Mesenteric fat pad (tissue), 1 donor: ENCODE data around the gene SMAD4. TPM values are rescaled to one million over a fixed set of nuclear protein-coding genes. Genes with fewer than 3 reads are reported as not detected.
"Not testable (repeated sequence)": the region's sequence is repeated elsewhere in the genome, so short reads cannot be mapped to it uniquely, and the experiment has no call there.

Experiments
- DNase-seq: peaks from one replicate; pipeline ENCODE4 v3.0.0-alpha.2; 2020; ENCODE audit warnings: low spot score
- total RNA-seq: library from RNA; stranded (reverse); fragmentation: NEBNext Ultra II Directional; extraction: Animal tissue kit (Norgen Biotek cat#: 25700); gene quantifications from one replicate; pipeline ENCODE4 v1.2.1, GENCODE V29; 2021
- donor health status: DM: yes; HTN: yes; CAD: no.

Gene SMAD4
- total RNA-seq, 1 donor from 2014 or later: 87.0 TPM

GRCh38 chr18:51108330-51108729, 78.3 kb downstream of the SMAD4 start:
- no peak for DNase-seq

GRCh38 chr18:51110073-51110797, 80.2 kb downstream of the SMAD4 start:
- DNase-seq: no peak

GRCh38 chr18:51111633-51112355, 81.8 kb downstream of the SMAD4 start:
- not testable (repeated sequence) for DNase-seq

- DNase-seq: not testable (repeated sequence)
Measured at GRCh38 chr18:51116996-51117395, 87.0 kb downstream of the SMAD4 start.

GRCh38 chr18:51119561-51119960, 89.5 kb downstream of the SMAD4 start:
- DNase-seq: not testable (repeated sequence)

GRCh38 chr18:51119976-51120375, 90.0 kb downstream of the SMAD4 start:
- DNase-seq: not testable (repeated sequence)

- DNase-seq: no peak
Measured at GRCh38 chr18:51120809-51121596, 91.0 kb downstream of the SMAD4 start.

- DNase-seq: no peak
Measured at GRCh38 chr18:51121597-51121857, 91.5 kb downstream of the SMAD4 start.

- DNase-seq: no peak
Measured at GRCh38 chr18:51122266-51123045, 92.4 kb downstream of the SMAD4 start.

- DNase-seq: no peak
Measured at GRCh38 chr18:51123046-51123395, 93.0 kb downstream of the SMAD4 start.

- DNase-seq: no peak
Measured at GRCh38 chr18:51123481-51123880, 93.5 kb downstream of the SMAD4 start.

GRCh38 chr18:51123936-51124486, 94.0 kb downstream of the SMAD4 start:
- no peak for DNase-seq

GRCh38 chr18:51125976-51126375, 96.0 kb downstream of the SMAD4 start:
- no peak for DNase-seq

- no peak for DNase-seq
Measured at GRCh38 chr18:51127664-51128063, 97.7 kb downstream of the SMAD4 start.

GRCh38 chr18:51128533-51128932, 98.5 kb downstream of the SMAD4 start:
- DNase-seq: no peak

GRCh38 chr18:51132256-51132935, 102.4 kb downstream of the SMAD4 start:
- DNase-seq: no peak

- no peak for DNase-seq
Measured at GRCh38 chr18:51133580-51134160, 103.7 kb downstream of the SMAD4 start.
